Endodermal cell (in vitro differentiated cells): Measurements from ENCODE around the gene CCP110. TPM values are rescaled to one million over a fixed set of nuclear protein-coding genes. Genes with fewer than 3 reads are reported as not detected.

ENCODE experiments used
- DNase-seq: peaks from one replicate; pipeline ENCODE4 v3.0.0-alpha.2; 2017
- H3K27ac ChIP-seq: 2 replicates; pipeline ENCODE4 v1.5.1; 2013; ENCODE audit warnings: mild to moderate bottlenecking, low read depth, low read length, moderate library complexity
- H3K27me3 ChIP-seq: 2 replicates; pipeline ENCODE4 v1.6.1; 2013; ENCODE audit warnings: mild to moderate bottlenecking, low read length, moderate library complexity; ENCODE audit not compliant: insufficient read depth, control insufficient read depth, poor library complexity, severe bottlenecking
- H3K36me3 ChIP-seq: 2 replicates; pipeline ENCODE4 v1.7.0; 2013; ENCODE audit warnings: mild to moderate bottlenecking, low read length, moderate library complexity; ENCODE audit not compliant: control insufficient read depth, insufficient read depth
- H3K4me1 ChIP-seq: one replicate; pipeline ENCODE4 v1.7.0; 2013; ENCODE audit warnings: low read length; ENCODE audit not compliant: control insufficient read depth, insufficient read depth
- H3K4me3 ChIP-seq: 2 replicates; pipeline ENCODE4 v1.5.1; 2013; ENCODE audit warnings: mild to moderate bottlenecking, low read length, moderate library complexity
- H3K9ac ChIP-seq: 2 replicates; pipeline ENCODE4 v1.6.1; 2013; ENCODE audit warnings: mild to moderate bottlenecking, low read length, moderate library complexity; ENCODE audit not compliant: poor library complexity, severe bottlenecking; ENCODE audit errors: extremely low read depth
- H3K9me3 ChIP-seq: 2 replicates; pipeline ENCODE4 v1.6.1; 2013; ENCODE audit warnings: mild to moderate bottlenecking, low read length, moderate library complexity; ENCODE audit not compliant: control insufficient read depth
- H3K27ac Mint-ChIP-seq: 2 replicates; pipeline ENCODE4 v1.8.0; 2020; ENCODE audit warnings: mixed read lengths
- H3K27me3 Mint-ChIP-seq: 2 replicates; pipeline ENCODE4 v1.8.0; 2021; ENCODE audit warnings: mild to moderate bottlenecking, mixed read lengths; ENCODE audit not compliant: insufficient read depth
- H3K36me3 Mint-ChIP-seq: 2 replicates; pipeline ENCODE4 v1.8.0; 2020; ENCODE audit warnings: low read depth, mixed read lengths
- H3K4me1 Mint-ChIP-seq: 2 replicates; pipeline ENCODE4 v1.8.0; 2020; ENCODE audit warnings: mixed read lengths
- H3K4me3 Mint-ChIP-seq: 2 replicates; pipeline ENCODE4 v1.8.0; 2020; ENCODE audit warnings: mild to moderate bottlenecking, moderate library complexity, mixed read lengths
- H3K9me3 Mint-ChIP-seq: 2 replicates; pipeline ENCODE4 v1.8.0; 2020; ENCODE audit warnings: mild to moderate bottlenecking, mixed read lengths
- WGBS, 2 experiments: methylation state at CpG; one replicate each; pipeline versions ENCODE4 v1.1.5 to v1.1.7; 2013; ENCODE audit warnings: missing lambda C conversion rate in 2 of 2, mixed read lengths in 1 of 2; ENCODE audit not compliant: insufficient coverage in 1 of 2, insufficient read length in 1 of 2; 5-methylcytosine and 5-hydroxymethylcytosine counted together
- total RNA-seq, 2 donors: library from RNA; stranded (reverse); fragmentation: NEBNext Ultra II Directional in 1 of 2; extraction: Animal tissue kit (Norgen Biotek cat#: 25700) in 1 of 2; gene quantifications; 2 replicates in 1 of 2; 3 replicates in 1 of 2; pipeline ENCODE4 v1.2.1, GENCODE V29; 2021
- TF ChIP-seq, protein P1 (sequence below): fragments of 200-600 bp; sonication (generic); conservative IDR thresholded peaks from 2 replicates; pipeline ENCODE4 v1.5.0; 2021; ENCODE audit warnings: antibody characterized with exemption, mild to moderate bottlenecking

Gene CCP110
- total RNA-seq, 2 donors from 2014 or later, result 16.5 to 24.0 TPM

DNA sequence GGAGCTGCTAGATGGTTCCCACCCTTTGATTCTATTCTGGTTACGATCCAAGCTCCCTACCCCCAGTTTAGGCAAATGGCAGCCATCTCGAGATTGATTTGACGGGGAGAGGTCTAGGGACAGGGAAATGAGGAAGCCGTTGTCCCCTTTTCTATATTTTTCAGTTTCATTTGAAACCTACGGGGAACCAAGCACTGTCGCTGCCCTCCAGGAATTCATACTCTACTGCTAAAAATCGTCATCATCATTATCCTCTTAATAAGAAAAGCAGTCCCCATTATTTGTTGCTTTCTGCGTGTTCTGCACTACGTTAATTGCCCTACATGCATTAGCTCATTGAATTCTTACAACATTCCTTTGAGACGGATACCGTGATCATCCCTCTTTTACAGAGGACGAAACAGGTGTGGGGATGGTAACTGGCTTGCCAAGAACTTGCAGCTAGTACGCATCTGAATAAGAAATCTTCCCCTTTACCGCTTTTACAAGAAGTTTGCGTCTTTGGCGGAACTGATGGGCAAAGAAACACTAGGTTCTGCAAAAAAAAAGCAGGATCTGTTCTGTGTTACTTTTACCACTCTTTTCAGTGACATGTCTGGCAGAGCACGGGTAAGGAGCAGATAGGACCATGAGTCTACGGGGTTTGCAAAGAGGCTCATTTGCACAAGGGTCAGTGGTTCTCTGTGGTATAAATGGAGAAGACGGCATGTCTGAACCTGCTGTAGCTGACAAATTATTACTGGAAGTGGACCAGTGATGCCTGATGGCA is 1.1 kb downstream of the CCP110 start:
- H3K4me1 Mint-ChIP-seq, result peaks cover 33% of the 10 kb centered on the region
- H3K27ac ChIP-seq, result no peak overlapping the region
- peaks cover 6% of the 10 kb centered on the region for H3K36me3 Mint-ChIP-seq
- peak overlapping the region; percentile 99 for H3K27ac Mint-ChIP-seq
- TF ChIP-seq, protein P1, sequence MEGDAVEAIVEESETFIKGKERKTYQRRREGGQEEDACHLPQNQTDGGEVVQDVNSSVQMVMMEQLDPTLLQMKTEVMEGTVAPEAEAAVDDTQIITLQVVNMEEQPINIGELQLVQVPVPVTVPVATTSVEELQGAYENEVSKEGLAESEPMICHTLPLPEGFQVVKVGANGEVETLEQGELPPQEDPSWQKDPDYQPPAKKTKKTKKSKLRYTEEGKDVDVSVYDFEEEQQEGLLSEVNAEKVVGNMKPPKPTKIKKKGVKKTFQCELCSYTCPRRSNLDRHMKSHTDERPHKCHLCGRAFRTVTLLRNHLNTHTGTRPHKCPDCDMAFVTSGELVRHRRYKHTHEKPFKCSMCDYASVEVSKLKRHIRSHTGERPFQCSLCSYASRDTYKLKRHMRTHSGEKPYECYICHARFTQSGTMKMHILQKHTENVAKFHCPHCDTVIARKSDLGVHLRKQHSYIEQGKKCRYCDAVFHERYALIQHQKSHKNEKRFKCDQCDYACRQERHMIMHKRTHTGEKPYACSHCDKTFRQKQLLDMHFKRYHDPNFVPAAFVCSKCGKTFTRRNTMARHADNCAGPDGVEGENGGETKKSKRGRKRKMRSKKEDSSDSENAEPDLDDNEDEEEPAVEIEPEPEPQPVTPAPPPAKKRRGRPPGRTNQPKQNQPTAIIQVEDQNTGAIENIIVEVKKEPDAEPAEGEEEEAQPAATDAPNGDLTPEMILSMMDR, result no peak
- H3K9me3 Mint-ChIP-seq, result no peaks in the 10 kb centered on the region
- peaks cover 21% of the 10 kb centered on the region for H3K36me3 ChIP-seq
- H3K9me3 ChIP-seq, result no peaks in the 10 kb centered on the region
- peak overlapping the region; percentile 76 for H3K9ac ChIP-seq
- WGBS, 2 experiments, result 10 to 17% methylated on average over 15 to 19 of the region's 19 CpGs
- H3K27me3 ChIP-seq, result no peaks in the 10 kb centered on the region
- no peaks in the 10 kb centered on the region for H3K4me1 ChIP-seq
- no peak for DNase-seq
- H3K4me3 Mint-ChIP-seq, result peak overlapping the region; percentile 99
- H3K4me3 ChIP-seq, result peak overlapping the region; percentile 87
- no peaks in the 10 kb centered on the region for H3K27me3 Mint-ChIP-seq

DNA sequence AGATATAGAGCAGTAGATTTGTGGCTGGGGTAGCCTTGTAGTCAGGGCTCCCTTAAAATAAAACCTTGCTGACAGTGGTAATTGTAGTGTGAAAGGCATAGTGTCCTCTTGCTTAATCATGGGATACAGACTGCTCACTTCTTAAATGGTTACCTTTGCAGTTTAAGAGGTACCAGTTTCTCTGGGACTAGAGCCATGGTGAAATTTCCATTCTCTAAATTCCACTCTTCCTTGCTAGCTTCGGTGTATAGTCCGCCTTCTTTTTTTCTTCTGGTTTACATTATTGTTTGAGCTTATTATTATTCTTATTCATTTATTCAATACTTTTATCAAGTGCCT is 1.6 kb downstream of the CCP110 start:
- peak overlapping the region; percentile 76 for H3K9ac ChIP-seq

DNA sequence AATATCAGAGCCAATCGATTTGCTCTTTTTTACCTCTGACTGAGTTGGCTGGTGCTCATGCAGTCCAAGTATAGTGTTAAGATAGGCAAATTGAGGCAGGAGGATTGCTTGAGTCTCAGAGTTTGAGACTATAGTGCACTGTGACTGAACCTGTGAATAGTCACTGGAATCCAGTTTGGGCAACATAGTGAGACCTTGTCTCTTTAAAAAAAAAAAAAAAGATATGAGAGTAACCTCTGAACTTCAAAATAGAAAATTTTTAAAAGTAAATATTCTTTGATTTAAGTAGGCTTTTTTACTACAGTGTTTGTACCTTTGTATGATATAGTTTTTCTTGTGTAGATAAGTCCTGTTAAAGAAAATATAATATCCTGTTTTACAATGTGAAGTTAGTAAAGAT is 3.4 kb downstream of the CCP110 start:
- Histone ChIP-seq H3K4me1 (no peaks in the 10 kb centered on the region), H3K4me3 (peak overlapping the region; percentile 41), H3K9ac (no peak overlapping the region), H3K36me3 (peaks cover 40% of the 10 kb centered on the region), H3K27ac (no peak overlapping the region), H3K27me3 (no peaks in the 10 kb centered on the region), H3K9me3 (no peaks in the 10 kb centered on the region)
- Mint-ChIP-seq H3K9me3 (no peaks in the 10 kb centered on the region), H3K4me3 (no peak overlapping the region), H3K4me1 (peaks cover 25% of the 10 kb centered on the region), H3K27ac (no peak overlapping the region), H3K27me3 (no peaks in the 10 kb centered on the region), H3K36me3 (peaks cover 15% of the 10 kb centered on the region)
- 100% methylated on average over 1 of the region's 1 CpG; no CpG with 5 or more reads in 1 of the 2 experiments for WGBS, 2 experiments
- TF ChIP-seq, protein P1, result no peak
- DNase-seq, result no peak

More for the DNA sequence above, 1.6 kb downstream of the CCP110 start:
- WGBS, 2 experiments, result no CpG with 5 or more reads among the region's 2 CpGs
- peaks cover 12% of the 10 kb centered on the region for H3K36me3 Mint-ChIP-seq
- H3K4me1 ChIP-seq, result no peaks in the 10 kb centered on the region
- H3K4me3 Mint-ChIP-seq, result peak overlapping the region; percentile 99
- no peaks in the 10 kb centered on the region for H3K27me3 Mint-ChIP-seq
- H3K9me3 ChIP-seq, result no peaks in the 10 kb centered on the region
- H3K4me3 ChIP-seq, result peak overlapping the region; percentile 87
- no peaks in the 10 kb centered on the region for H3K27me3 ChIP-seq
- no peaks in the 10 kb centered on the region for H3K9me3 Mint-ChIP-seq
- H3K27ac Mint-ChIP-seq, result peak overlapping the region; percentile 99
- no peak overlapping the region for H3K27ac ChIP-seq
- H3K4me1 Mint-ChIP-seq, result peaks cover 33% of the 10 kb centered on the region
- H3K36me3 ChIP-seq, result peaks cover 26% of the 10 kb centered on the region
- TF ChIP-seq, protein P1, result no peak
- DNase-seq, result no peak
